T follicular helper cell (primary cell): Measurements from ENCODE around the gene SPPL2B.
"Not testable (repeated sequence)": the region's sequence is repeated elsewhere in the genome, so short reads cannot be mapped to it uniquely, and the experiment has no call there.

Source experiments
- DNase-seq: peaks from one replicate; pipeline ENCODE4 v3.0.0-alpha.2; 2020; ENCODE audit warnings: low read depth
- total RNA-seq, 2 experiments: gene quantifications; one replicate each; lab custom pipeline; 2026; lab: John Stamatoyannopoulos, UW

Gene SPPL2B, protein sequence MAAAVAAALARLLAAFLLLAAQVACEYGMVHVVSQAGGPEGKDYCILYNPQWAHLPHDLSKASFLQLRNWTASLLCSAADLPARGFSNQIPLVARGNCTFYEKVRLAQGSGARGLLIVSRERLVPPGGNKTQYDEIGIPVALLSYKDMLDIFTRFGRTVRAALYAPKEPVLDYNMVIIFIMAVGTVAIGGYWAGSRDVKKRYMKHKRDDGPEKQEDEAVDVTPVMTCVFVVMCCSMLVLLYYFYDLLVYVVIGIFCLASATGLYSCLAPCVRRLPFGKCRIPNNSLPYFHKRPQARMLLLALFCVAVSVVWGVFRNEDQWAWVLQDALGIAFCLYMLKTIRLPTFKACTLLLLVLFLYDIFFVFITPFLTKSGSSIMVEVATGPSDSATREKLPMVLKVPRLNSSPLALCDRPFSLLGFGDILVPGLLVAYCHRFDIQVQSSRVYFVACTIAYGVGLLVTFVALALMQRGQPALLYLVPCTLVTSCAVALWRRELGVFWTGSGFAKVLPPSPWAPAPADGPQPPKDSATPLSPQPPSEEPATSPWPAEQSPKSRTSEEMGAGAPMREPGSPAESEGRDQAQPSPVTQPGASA
- total RNA-seq, result 13.4 to 41.8 reads per million in 2 experiments

DNA sequence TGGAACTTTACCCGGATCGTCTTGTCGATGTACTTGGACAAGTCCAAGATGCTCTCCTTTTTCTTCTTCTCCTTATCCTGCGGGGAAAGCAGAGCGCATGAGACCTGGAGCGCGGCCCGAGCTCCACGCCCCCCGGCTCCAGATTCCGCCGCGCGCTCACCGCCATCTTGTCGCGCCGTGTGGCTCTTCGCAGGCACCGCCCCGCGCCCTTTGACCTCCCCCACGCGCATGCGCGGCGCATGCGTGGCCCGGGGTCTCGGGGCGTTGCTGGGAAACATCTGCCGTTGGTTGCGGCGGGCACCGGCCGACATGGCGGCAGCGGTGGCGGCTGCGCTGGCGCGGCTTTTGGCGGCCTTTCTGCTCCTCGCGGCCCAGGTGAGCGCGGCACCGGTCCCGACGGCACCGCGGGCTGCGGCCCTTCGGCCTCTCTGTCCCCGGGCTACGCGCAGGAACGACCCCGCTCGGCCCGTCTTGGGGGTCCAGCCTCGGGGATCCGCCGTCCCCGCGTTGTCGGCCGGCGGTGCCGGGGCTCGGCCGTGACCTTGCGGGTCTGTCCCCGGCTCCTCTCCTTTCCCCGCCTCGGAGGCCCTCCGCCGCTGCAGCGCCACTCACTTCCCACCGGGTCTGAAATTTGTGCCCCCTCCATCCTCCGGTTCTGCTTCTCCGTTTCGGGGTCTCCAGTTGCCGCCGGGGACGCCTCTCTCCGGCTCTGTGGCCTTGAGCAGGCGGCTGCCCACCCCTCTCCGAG lies at the start of gene SPPL2B, which contains the start of gene LSM7:
Gene SPPL2B, plus strand, starts transcription at position 284 of the 748 bp plus-strand sequence. Its CDS starts 26 bp downstream, at position 310.
Gene LSM7, minus strand, starts transcription at position 186 of the 748 bp plus-strand sequence. Its CDS starts 20 bp downstream, at position 166.
- peak; percentile 90 for DNase-seq

DNA sequence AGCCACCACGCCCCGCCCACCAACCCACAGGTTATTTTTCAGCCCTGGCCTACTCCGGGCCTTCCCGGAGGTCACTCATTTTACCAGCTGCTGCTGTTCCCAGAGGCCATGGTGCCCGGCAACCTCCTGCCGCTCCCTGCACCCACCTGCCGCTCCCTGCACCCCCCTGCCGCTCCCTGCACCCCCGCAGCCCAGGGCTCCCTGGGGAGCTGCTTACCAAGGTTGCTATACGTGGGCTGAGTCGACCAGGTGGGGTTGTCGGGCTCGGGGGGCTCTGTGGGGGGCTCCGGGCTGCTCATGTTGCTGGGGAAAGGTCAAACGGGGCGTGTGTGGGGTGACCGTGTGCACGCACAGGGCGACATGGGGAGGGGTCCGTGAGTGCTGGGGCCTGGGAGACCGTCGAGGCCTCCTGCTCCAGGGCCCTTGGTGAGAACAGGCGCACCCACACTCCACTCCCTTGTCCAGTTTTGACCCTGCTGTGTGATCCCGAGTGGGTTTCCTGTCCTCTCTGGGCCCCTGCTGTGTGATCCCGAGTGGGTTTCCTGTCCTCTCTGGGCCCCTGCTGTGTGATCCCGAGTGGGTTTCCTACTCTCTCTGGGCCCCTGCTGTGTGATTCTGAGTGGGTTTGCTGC lies 47.7 kb upstream of the SPPL2B start:
- no peak for DNase-seq

DNA sequence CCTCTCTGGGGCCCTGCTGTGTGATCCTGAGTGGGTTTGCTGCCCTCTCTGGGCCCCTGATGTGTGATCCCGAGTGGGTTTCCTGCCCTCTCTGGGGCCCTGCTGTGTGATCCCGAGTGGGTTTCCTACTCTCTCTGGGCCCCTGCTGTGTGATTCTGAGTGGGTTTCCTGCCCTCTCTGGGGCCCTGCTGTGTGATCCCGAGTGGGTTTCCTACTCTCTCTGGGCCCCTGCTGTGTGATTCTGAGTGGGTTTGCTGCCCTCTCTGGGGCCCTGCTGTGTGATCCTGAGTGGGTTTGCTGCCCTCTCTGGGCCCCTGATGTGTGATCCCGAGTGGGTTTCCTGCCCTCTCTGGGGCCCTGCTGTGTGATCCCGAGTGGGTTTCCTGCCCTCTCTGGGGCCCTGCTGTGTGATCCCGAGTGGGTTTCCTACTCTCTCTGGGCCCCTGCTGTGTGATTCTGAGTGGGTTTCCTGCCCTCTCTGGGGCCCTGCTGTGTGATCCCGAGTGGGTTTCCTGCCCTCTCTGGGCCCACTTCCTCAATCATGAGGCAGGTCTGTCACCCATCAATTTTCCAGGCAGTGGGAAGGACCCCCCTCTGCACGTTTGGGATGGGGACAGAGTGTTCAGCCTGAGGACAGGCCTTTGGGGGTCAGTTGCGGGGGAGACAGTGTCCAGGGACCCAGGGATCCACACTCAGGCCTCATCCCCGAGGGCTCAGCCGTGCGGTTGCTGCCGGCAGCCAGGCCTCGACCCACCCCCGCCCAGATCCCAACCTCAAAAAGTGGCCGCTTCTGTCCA lies 47.0 kb upstream of the SPPL2B start:
- DNase-seq, result not testable (repeated sequence)

DNA sequence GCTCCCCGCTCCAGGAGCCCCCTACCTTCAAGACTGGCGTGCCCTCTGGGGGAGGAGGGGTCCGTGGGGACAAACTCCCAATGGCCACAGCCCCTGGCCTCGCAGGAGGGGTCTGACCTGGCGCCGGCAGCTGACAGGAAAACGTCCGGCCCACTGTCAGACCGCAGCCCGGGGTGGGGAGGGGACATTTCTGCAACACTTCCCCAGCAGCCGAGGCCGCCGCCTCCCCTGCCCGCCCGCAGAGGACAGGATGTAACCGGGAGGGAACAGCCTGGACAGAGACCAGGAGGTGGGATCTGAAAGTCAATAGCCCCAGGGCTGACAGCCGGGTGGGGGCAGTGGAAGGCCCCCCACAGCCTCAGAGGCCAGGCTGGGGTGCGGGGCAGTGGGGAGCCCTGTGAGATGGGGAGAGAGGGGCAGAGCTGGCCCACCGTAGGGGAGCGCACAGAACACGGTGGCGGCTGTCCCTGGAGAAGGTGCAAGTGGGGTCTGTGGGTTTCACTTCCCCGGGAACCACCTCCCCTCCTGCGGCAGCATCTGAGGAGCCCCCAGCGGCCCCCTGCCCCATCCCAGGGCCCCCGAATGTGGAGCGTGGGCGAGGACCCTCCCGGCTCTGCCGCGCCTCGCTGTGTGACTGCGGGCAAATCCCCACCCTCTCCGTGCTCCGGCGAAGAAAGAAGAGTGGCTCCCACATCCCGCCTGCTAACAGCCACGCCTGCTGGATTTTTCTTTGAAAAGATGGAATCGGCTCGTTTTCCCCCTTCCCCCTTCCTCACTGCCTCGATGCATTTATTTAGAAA lies 46.2 kb upstream of the SPPL2B start, which contains the start of gene PEAK3:
Gene PEAK3, minus strand, starts transcription at position 114 of the 800 bp plus-strand sequence. CDS start 1,244 bp downstream, outside the sequence.
- DNase-seq, result no peak

DNA sequence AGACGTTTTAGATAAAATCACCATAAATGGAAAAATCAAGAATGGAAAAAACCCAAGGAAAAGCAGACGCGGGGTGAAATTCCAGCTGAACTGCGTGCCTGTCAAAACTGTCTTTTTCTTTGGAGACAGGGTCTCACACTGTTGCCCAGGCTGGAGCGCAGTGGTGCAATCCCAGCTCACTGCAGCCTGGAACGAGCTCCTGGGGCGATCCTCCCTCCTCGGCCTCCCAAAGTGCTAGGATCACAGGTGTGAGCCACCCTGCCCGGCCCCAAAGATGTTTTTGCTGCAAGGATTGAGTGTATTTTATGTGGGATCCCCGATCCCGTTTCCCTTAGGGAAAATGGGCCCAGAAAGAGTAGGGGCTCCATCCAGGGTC lies 45.6 kb upstream of the SPPL2B start:
- DNase-seq, result no peak

DNA sequence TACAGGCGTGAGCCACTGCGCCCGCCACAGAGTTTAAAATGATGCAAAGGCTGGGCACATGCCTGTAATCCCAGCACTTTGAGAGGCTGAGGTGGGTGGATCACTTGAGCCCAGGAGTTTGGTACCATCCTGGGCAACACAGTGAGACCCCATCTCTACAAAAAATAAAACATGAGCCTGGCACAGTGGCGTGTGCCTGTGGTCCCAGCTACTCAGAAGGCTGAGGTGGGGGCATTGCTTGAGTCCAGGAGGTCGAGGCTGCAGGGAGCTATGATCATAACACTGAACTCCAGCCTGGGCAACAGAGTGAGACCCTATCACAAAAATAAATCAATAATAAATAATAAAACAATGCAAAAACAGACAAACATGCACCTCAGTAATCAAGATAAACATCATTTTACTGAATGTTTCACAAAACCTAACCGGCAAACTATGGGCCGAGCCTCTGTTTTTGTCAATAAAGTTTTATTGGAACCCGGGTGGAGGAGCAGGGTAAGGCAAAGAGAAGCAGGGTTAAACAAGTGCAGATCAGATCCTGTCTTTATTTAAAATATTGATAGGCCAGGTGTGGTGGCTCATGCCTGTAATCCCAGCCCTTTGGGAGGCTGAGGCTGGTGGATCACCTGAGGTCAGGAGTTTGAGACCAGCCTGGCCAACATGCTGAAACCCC lies 44.5 kb upstream of the SPPL2B start:
- no peak for DNase-seq

DNA sequence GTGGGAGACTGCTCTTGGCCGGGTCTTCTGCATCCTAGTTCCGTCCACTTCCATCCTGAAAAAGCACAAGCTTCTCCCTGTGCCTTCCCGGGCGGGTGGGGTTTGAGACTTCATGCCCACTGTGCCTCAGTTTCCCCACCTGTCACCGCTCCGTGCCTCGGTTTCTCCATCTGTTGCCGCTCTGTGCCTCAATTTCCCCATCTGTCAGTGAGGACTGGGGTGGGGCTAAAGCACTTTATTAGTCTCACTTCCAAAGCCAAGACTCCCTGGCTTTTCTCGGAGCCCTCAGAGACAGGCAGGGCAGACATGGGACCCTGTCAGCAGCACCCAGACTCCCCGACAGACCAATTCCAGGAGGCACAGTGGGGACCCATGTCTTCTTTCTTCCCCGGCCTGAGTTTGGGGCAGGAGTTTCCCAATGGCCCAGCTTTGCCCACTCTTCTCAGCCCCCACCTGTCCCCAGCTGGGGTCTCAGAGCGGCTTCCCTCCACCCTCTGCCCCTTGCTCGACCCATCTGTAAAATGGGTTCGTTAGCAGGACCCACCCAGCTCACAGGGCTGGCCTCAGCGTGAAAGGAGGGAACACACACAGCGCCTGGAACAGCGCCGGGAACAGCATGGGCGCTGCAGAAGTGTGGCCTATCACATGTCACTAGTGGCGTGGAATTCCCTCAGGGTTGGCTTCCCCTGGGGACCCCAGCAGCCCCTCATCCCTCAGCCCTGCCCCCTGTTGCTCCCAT lies 41.9 kb upstream of the SPPL2B start:
- no peak for DNase-seq

DNA sequence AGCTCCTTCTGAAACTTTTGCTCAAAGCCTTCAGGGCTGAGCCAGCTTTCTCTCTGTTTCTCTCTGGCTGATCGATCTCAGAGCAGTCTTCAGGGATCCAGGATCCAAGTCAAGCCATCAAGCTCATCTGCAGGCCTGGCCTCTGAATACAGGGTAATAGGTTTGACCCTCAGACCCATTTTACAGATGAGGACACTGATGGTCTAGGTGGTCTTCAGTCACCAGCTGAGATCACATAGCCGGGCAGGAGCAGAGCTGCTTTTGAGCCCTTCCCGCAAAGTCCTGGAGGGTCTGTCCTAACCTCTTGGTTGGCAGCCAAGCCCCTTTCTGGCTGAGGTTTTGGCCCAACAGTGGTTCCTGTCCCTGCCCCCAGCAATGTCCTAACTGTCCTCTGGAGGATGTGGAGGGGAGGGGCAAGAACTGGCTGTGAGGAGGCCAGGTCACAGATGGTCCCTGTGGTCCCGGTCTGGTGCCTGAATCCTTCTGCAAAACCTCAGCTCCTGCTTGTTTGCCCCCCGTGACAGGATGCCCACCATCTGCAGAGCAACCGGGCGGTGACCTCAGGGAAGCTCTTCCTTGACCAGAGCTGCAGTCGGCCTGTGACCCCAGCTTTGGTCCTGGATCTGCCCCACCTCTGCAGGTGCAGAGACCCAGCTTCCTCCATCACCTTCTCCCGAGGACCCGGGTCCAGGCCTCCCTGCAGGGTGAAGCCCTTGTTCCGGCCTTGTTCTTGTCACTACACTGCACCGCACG lies 40.7 kb upstream of the SPPL2B start:
- DNase-seq, result no peak

DNA sequence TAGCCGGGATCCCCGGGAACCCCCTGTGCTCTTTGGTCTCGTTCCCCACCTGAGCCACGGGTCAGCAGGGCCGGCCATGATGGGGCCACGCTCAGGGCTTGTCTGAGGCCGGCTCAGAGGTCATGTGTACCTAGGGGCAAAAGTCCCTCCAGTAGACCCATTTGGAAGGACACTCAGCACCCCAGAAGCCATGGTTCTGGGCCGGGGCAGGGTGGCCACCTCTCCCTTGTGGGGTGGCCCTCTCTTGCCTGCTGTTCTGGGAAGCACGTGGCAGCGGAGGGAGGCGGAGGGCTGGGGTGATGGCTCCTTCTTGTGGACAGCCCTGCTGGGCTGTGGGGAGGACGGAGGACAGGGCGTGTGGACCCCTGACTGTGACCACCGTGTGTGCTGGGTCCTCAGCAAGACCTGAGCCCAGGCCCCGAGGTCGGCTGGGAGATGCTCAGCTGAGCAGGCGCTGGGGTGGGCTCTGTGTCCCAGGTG lies 40.1 kb upstream of the SPPL2B start:
- DNase-seq, result no peak

DNA sequence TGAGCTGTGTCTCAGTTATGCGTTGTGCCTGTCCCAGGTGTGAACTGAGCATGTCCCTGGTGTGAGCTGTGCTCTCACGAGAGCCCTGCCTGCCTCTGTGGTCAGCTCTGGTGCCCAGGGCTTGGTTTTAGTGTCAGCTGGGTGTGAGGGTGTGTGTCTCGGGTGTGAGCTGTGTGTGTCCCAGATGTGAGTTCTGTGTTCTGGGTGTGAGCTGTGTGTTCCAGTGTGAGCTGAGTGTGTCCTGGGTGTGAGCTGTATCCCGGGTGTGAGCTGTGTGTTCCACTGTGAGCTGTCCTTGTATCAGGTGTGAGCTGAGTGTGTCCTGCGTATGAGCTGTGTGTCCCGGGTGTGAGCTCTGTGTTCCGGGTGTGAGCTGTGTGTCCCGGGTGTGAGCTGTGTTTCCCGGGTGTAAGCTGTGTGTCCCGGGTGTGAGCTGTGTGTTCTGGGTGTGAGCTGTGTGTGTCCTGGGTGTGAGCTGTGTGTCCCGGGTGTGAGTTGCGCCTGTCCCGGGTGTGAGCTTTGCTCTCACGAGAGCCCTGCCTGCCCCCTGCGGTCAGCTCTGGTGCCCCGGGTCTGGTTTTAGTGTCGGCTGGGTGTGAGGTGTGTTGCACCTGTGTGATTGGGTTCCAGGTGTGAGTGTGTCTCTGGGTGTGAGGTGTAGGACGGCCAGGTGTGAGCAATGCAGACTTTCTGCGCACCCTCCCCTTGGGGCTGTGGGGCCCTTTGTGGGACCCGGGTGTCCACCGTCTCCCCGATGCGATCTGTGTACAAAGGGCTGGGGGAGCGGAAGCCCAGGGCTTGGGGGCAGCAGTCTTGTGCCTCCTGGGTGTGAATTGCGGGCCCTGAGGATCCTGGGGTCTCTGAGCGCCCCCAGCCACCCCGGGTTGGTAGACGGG lies 39.4 kb upstream of the SPPL2B start:
- DNase-seq, result no peak

DNA sequence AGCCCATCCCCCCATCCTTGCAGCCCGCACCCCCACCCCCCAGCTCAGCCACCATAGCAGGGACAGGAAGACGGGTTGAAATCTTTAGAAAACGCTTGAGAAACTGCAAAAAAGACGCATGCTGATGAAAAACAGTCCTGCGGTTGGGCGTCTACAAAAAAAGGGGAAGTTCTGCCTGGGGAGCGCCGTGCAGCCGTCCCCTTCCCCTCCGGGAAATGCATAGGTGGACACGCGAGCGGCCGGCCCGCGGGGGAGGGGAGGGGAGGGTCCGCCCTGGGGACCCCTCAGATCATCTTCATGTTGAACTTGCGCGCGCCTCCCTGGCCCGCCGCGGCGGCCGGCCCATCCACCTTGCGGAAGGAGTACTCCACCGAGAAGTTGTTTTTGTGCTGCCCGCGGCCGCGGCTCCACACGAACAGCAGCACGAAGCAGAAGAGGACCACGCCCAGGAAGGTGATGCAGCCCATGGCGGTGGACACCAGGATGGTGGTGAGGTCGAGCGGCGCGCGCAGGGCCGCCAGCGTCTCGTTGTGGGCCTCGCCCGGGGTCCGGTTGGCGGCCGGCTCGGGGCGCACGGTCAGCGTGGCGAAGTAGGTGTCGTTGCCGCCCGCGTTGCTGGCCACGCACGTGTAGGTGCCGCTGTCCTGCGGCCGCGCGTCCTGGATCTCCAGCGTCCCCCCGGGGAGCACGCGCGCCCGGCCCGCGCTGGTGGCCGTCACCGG lies 38.6 kb upstream of the SPPL2B start:
- DNase-seq, result no peak

DNA sequence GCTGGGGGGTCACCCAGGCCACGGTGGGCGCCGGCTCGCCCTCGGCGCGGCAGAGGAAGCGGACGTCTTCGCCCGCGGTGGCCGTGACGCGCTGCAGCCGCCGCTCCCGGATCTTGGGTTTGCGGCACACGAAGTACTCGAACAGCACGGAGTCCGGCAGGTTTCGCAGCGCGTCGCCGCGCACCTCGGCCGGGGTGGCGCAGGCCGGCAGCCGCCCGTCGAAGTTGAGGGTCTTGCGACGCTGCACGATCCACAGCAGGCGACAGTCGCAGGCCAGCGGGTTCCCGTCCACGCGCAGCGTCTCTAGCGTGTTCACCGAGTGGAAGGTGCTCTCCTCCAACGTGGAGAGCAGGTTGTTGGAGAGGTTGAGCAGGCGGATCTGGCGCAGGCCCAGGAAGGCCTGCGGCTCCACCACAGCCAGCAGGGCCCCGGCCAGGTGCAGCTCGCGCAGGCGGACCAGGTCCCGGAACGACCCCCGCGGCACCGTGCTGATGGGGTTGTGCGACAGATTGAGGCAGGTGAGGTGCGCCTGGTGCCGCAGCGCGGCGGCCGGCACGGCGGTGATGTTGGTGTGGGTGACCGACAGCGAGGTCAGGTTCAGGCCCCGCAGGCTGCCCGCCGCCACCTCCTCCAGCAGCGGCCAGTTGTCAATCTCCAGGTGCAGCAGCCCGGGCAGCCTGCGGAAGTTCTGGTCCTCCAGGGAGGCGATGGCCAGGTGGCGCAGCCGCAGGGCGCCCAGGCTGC lies 37.9 kb upstream of the SPPL2B start:
- DNase-seq, result no peak

DNA sequence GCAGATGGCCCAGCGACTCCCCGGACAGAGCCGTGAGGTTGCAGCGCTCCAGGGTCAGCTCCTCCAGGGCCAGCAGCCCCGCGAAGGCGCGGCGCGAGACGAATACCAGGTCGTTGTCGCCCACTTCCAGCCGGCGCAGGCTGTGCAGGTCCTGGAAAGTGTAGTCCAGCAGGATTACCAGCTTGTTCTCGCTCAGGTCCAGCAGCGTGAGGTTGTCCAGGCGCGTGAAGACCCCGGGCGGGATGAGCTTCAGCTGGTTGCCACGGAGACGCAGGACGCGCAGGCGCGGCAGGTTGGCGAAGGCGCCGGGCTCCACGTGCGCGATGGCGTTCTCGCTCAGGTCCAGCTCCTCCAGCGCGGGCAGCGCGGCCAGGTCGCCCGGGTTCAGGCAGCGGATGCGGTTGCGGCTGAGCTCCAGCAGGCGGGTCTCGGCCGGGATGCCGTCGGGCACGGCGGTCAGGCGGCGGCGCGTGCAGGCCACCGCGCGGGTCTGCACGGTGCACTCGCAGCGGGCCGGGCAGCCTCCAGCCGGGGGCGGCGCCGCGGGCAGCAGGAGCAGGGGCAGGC lies 37.2 kb upstream of the SPPL2B start:
- no peak for DNase-seq

DNA sequence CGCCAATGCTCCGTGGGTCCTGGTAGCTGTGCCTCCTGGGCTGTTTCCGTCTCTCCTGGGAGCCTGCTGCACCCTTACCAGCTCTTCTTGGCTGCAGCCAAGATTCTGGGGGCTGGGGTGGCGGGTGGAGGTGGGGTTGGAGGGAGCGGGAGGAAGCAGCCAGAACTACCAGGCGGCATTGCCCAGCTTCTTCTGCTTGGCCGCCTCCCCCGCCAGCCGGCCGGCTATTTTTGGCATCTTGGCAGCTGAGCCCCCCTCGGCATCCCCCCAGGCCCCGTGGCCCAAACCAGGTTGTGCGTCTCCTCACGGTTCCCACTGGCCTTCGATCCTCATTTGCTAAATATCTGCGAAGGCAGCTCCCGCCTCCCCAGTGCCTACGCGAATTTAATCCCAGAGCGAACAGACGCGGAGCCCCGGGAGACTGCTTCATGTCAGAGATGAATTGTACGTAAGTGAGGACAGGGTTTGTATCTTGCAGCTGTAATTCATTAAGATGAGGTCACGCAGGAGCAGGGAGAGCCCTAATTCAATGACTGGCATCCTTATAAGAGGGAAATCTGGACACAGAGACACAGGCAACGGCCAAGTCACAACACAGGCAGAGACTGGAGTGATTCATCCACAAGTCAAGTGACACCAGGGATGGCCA lies 33.7 kb upstream of the SPPL2B start:
- no peak for DNase-seq

DNA sequence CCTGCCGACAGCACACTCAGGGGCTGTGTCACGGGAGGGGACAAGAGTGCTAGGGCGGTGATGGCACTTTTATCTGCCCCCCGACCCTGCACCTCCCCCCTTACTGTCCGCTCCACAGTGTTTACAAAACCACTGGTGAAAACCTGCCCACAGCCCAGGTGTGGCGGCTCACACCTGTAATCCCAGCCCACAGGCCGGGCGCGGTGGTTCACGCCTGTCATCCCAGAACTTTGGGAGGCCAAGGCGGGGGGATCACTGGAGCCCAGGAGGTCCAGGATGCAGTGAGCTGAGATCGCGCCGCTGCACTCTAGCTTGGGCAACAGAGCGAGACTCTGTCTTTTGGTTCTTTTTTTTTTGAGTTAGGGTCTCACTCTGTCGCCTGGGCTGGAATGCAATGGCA lies 32.3 kb upstream of the SPPL2B start:
- DNase-seq, result no peak
